Activated T-cell treated with anti-CD3 and anti-CD28 coated beads, Interleukin-2, amount 50 U/mL, for 24 hours (primary cell): ENCODE measurements around the gene COL4A1.

Experiments
- DNase-seq: peaks from one replicate; pipeline ENCODE4 v3.0.0-alpha.2; 2020
- H3K27ac Mint-ChIP-seq: 2 replicates; pipeline ENCODE4 v1.8.0; 2020; ENCODE audit warnings: mild to moderate bottlenecking, mixed read lengths
- H3K27me3 Mint-ChIP-seq: 2 replicates; pipeline ENCODE4 v1.8.0; 2020; ENCODE audit warnings: mixed read lengths
- H3K36me3 Mint-ChIP-seq: 2 replicates; pipeline ENCODE4 v1.8.0; 2020; ENCODE audit warnings: low read depth, mixed read lengths
- H3K4me1 Mint-ChIP-seq: 2 replicates; pipeline ENCODE4 v1.8.0; 2020; ENCODE audit warnings: low read depth, mixed read lengths
- H3K4me3 Mint-ChIP-seq: 2 replicates; pipeline ENCODE4 v1.8.0; 2020; ENCODE audit warnings: mild to moderate bottlenecking, moderate library complexity, mixed read lengths
- H3K9me3 Mint-ChIP-seq: 2 replicates; pipeline ENCODE4 v1.8.0; 2020; ENCODE audit warnings: mixed read lengths

Gene COL4A1

GRCh38 chr13:110197026-110197425, 109.9 kb downstream of the COL4A1 start:
- Mint-ChIP-seq H3K27ac (no peak overlapping the region), H3K9me3 (no peaks in the 10 kb centered on the region), H3K4me1 (no peaks in the 10 kb centered on the region), H3K4me3 (no peak overlapping the region), H3K27me3 (peaks cover 37% of the 10 kb centered on the region), H3K36me3 (no peaks in the 10 kb centered on the region)
- DNase-seq = no peak

- H3K4me3 Mint-ChIP-seq = no peak overlapping the region
These were observed 111.1 kb downstream of the COL4A1 start for GRCh38 chr13:110195547-110196485.

GRCh38 chr13:110194451-110194850, 112.5 kb downstream of the COL4A1 start:
- peaks cover 47% of the 10 kb centered on the region for H3K27me3 Mint-ChIP-seq
- no peaks in the 10 kb centered on the region for H3K36me3 Mint-ChIP-seq
- H3K27ac Mint-ChIP-seq = no peak overlapping the region
- DNase-seq = no peak
- H3K4me3 Mint-ChIP-seq = no peak overlapping the region
- no peaks in the 10 kb centered on the region for H3K4me1 Mint-ChIP-seq
- H3K9me3 Mint-ChIP-seq = no peaks in the 10 kb centered on the region

More at GRCh38 chr13:110195547-110196485, 111.1 kb downstream of the COL4A1 start:
- no peaks in the 10 kb centered on the region for H3K4me1 Mint-ChIP-seq
- H3K27me3 Mint-ChIP-seq = peaks cover 45% of the 10 kb centered on the region
- no peak overlapping the region for H3K27ac Mint-ChIP-seq
- no peaks in the 10 kb centered on the region for H3K9me3 Mint-ChIP-seq
- H3K36me3 Mint-ChIP-seq = no peaks in the 10 kb centered on the region
- no peak for DNase-seq

- no peak overlapping the region for H3K4me3 Mint-ChIP-seq
- H3K4me1 Mint-ChIP-seq = no peaks in the 10 kb centered on the region
- H3K27ac Mint-ChIP-seq = no peak overlapping the region
These were observed 113.5 kb downstream of the COL4A1 start for GRCh38 chr13:110193491-110193890.

GRCh38 chr13:110192472-110192871, 114.5 kb downstream of the COL4A1 start:
- Mint-ChIP-seq H3K4me3 (no peak overlapping the region), H3K4me1 (no peaks in the 10 kb centered on the region), H3K27me3 (peaks cover 36% of the 10 kb centered on the region), H3K27ac (no peak overlapping the region), H3K9me3 (no peaks in the 10 kb centered on the region), H3K36me3 (no peaks in the 10 kb centered on the region)
- DNase-seq = no peak

More at GRCh38 chr13:110193491-110193890, 113.5 kb downstream of the COL4A1 start:
- no peak for DNase-seq
- Mint-ChIP-seq H3K27me3 (peaks cover 38% of the 10 kb centered on the region), H3K9me3 (no peaks in the 10 kb centered on the region), H3K36me3 (no peaks in the 10 kb centered on the region)

GRCh38 chr13:110187641-110188161, 119.3 kb downstream of the COL4A1 start:
- Mint-ChIP-seq H3K4me1 (no peaks in the 10 kb centered on the region), H3K36me3 (no peaks in the 10 kb centered on the region), H3K27me3 (peaks cover 24% of the 10 kb centered on the region), H3K27ac (no peak overlapping the region), H3K4me3 (no peak overlapping the region), H3K9me3 (no peaks in the 10 kb centered on the region)
- DNase-seq = no peak

GRCh38 chr13:110186231-110186855, 120.6 kb downstream of the COL4A1 start:
- H3K27me3 Mint-ChIP-seq = peaks cover 13% of the 10 kb centered on the region
- H3K4me1 Mint-ChIP-seq = no peaks in the 10 kb centered on the region
- H3K4me3 Mint-ChIP-seq = no peak overlapping the region
- H3K36me3 Mint-ChIP-seq = no peaks in the 10 kb centered on the region
- H3K9me3 Mint-ChIP-seq = no peaks in the 10 kb centered on the region
- no peak for DNase-seq
- H3K27ac Mint-ChIP-seq = no peak overlapping the region

GRCh38 chr13:110185696-110186095, 121.3 kb downstream of the COL4A1 start:
- no peak overlapping the region for H3K27ac Mint-ChIP-seq
- no peak overlapping the region for H3K4me3 Mint-ChIP-seq
- peaks cover 11% of the 10 kb centered on the region for H3K27me3 Mint-ChIP-seq
- H3K36me3 Mint-ChIP-seq = no peaks in the 10 kb centered on the region
- DNase-seq = no peak
- H3K9me3 Mint-ChIP-seq = no peaks in the 10 kb centered on the region
- no peaks in the 10 kb centered on the region for H3K4me1 Mint-ChIP-seq

- DNase-seq = no peak
- H3K4me1 Mint-ChIP-seq = no peaks in the 10 kb centered on the region
- H3K9me3 Mint-ChIP-seq = no peaks in the 10 kb centered on the region
- no peaks in the 10 kb centered on the region for H3K36me3 Mint-ChIP-seq
- no peak overlapping the region for H3K27ac Mint-ChIP-seq
- no peak overlapping the region for H3K4me3 Mint-ChIP-seq
- H3K27me3 Mint-ChIP-seq = peaks cover 11% of the 10 kb centered on the region
These were observed 123.0 kb downstream of the COL4A1 start for GRCh38 chr13:110183910-110184309.

GRCh38 chr13:110182461-110182860, 124.5 kb downstream of the COL4A1 start:
- H3K4me1 Mint-ChIP-seq = no peaks in the 10 kb centered on the region
- no peak overlapping the region for H3K27ac Mint-ChIP-seq
- peaks cover 8% of the 10 kb centered on the region for H3K27me3 Mint-ChIP-seq
- no peak for DNase-seq
- H3K9me3 Mint-ChIP-seq = no peaks in the 10 kb centered on the region
- H3K36me3 Mint-ChIP-seq = no peaks in the 10 kb centered on the region
- no peak overlapping the region for H3K4me3 Mint-ChIP-seq

GRCh38 chr13:110182003-110182402, 125.0 kb downstream of the COL4A1 start:
- no peak for DNase-seq
- Mint-ChIP-seq H3K4me1 (no peaks in the 10 kb centered on the region), H3K9me3 (no peaks in the 10 kb centered on the region), H3K36me3 (no peaks in the 10 kb centered on the region), H3K27ac (no peak overlapping the region), H3K4me3 (no peak overlapping the region), H3K27me3 (peaks cover 6% of the 10 kb centered on the region)

GRCh38 chr13:110179857-110180147, 127.2 kb downstream of the COL4A1 start:
- Mint-ChIP-seq H3K4me1 (no peaks in the 10 kb centered on the region), H3K36me3 (no peaks in the 10 kb centered on the region), H3K9me3 (no peaks in the 10 kb centered on the region), H3K4me3 (no peak overlapping the region), H3K27me3 (peaks cover 2% of the 10 kb centered on the region), H3K27ac (no peak overlapping the region)
- no peak for DNase-seq

GRCh38 chr13:110179116-110179856, 127.7 kb downstream of the COL4A1 start:
- H3K36me3 Mint-ChIP-seq = no peaks in the 10 kb centered on the region
- H3K27ac Mint-ChIP-seq = no peak overlapping the region
- DNase-seq = no peak
- H3K27me3 Mint-ChIP-seq = peaks cover 2% of the 10 kb centered on the region
- no peaks in the 10 kb centered on the region for H3K4me1 Mint-ChIP-seq
- no peaks in the 10 kb centered on the region for H3K9me3 Mint-ChIP-seq
- H3K4me3 Mint-ChIP-seq = no peak overlapping the region

GRCh38 chr13:110177790-110178189, 129.2 kb downstream of the COL4A1 start:
- peaks cover 2% of the 10 kb centered on the region for H3K27me3 Mint-ChIP-seq
- H3K9me3 Mint-ChIP-seq = peaks cover 7% of the 10 kb centered on the region
- H3K4me3 Mint-ChIP-seq = no peak overlapping the region
- no peak overlapping the region for H3K27ac Mint-ChIP-seq
- no peak for DNase-seq
- no peaks in the 10 kb centered on the region for H3K36me3 Mint-ChIP-seq
- no peaks in the 10 kb centered on the region for H3K4me1 Mint-ChIP-seq
